Right forelimb (tissue), 1 donor: ENCODE measurements around the gene ATP11A.

ENCODE experiments used
- DNase-seq: peaks from one replicate; pipeline ENCODE4 v3.0.0-alpha.2; 2018

The ATP11A gene

GRCh38 chr13:112897956-112898620, 208.2 kb downstream of the ATP11A start:
- no peak for DNase-seq

- no peak for DNase-seq
These were observed 208.9 kb downstream of the ATP11A start for GRCh38 chr13:112898621-112899280.

GRCh38 chr13:112899281-112900225, 209.7 kb downstream of the ATP11A start:
- no peak for DNase-seq

- no peak for DNase-seq
These were observed 210.4 kb downstream of the ATP11A start for GRCh38 chr13:112900226-112900600.

DNA sequence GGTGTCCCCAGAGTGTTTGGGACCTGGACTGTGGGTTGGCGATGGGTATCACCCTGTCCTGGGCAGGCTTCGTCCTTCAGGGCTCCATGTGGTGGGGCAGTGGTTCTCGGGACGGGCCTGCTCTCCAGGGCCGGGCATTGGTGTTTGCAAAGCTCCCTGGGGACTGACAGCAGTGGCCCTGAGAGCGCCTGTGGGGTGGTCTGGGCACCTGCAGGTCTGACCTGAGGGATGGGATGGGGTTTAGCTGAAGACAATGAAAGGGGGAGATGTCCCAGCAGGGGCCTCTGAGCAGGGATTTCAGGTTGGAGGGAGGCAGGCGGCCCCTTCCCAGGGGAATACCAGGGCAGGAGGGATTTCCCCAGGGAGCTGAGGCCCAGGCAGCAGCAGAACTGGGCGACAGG, 210.9 kb downstream of the ATP11A start:
- no peak for DNase-seq

DNA sequence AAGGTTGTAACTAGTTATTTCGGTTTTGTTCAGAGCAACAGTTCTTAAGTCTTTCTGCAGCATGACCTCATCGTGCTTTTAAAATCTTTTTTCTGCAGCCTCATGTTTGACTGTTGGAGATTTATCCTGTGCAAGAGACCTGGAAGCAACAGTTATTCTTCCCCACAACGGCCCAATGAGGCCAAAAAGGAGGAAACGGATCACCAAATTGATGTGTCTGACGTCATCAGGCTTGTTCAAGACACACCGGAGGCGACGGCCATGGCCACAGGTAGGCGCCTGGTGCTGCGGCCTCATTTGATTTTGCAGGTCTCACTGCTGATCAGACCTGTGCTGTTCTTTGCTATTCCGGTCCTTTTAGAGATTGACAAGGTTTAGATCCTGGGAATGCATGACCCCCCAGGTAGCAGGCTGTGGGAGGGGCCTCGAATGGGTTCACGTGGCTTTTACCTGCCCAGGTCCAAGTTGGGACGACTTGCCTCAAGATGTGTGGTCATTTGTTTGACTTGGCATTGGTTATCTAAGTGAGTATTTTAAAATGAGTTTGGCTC, 212.3 kb downstream of the ATP11A start:
- no peak for DNase-seq

GRCh38 chr13:112902669-112903068, 212.8 kb downstream of the ATP11A start:
- DNase-seq: no peak

- DNase-seq: no peak
These were observed 213.3 kb downstream of the ATP11A start for GRCh38 chr13:112903071-112903577.

DNA sequence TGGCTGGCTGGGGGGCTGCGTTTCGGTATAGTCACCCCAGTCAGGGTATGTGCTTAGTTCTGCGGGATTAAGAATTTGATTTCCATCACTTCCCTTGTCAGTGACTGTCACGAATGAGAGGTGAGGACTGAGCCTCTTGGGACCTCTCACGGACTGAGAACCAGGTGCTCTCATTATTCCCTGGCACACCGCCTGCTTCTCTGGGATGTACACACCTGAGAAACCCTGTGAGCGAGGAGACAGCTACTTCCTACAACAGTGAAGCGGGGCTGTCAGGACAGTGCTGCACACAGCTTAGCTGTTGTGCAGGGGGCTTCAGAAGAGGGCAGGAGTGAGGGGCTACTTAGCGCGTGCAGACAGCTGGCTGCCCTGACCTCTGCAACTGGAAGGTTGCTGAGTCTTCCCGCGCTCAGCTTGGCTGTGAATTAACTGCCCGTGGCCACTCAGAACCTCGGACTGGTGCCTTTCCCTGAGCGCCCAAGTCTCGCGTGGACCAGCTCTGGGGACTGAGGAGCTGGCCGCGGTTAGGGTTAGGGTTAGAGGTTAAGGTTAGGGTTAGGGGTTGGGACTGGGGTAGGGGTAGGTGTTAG, 213.9 kb downstream of the ATP11A start:
- no peak for DNase-seq

GRCh38 chr13:112904436-112904960, 214.7 kb downstream of the ATP11A start:
- no peak for DNase-seq

- DNase-seq: no peak
These were observed 215.2 kb downstream of the ATP11A start for GRCh38 chr13:112905086-112905485.

- no peak for DNase-seq
These were observed 215.8 kb downstream of the ATP11A start for GRCh38 chr13:112905619-112905989.

DNA sequence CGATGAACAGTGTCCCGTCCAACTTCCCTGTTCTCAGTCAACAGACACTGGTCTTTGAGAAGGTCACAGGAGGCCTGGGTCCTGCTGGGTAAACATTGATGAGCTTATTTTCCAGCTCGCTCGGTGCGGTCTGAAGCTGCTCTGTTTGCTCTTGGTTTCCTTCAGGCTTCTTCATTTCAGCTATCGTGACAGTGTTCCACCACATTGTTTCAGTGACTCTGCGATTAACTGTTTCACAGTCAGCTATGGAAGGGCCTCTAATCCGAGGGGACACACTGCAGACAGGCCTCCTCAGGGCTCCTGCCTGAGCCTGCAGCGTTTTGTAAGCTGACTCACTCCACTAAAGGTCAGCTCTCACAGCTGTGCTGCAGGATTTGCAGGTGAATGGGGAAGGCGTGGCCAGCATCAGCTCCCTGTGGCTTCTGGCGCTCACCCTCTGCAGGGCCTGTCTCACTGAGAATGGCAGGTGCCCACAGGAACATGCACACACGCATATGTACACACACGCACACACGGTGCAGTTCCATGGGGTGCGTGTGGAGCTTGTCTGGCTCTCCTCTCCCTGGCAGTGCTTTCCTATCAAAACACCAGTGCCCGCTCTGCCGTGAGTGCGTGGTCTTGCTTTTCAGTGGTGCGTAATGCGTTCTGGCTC, 216.3 kb downstream of the ATP11A start:
- DNase-seq: no peak

GRCh38 chr13:112907286-112907685, 217.4 kb downstream of the ATP11A start:
- DNase-seq: peak; percentile 25

- no peak for DNase-seq
These were observed 218.1 kb downstream of the ATP11A start for GRCh38 chr13:112907871-112908331.

- DNase-seq: no peak
These were observed 218.5 kb downstream of the ATP11A start for GRCh38 chr13:112908342-112908741.

DNA sequence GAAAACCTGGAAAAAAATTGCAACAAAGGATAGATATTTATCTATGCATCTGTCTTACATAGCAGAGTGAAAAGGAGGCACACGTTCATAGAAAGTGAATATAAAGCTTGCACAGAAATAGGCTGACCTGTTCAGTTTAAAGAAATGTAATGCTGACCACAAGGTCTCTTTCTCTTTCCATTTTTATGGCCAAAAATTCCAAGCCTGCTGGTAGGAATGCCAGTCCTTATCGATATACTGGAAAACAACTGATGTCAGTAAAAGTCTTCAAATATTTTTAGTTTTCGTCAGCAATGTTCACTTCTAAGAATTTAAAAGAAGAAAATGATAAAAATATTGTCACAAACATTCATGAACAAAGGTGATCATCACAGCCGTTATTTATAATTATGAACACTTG, 220.2 kb downstream of the ATP11A start:
- no peak for DNase-seq

DNA sequence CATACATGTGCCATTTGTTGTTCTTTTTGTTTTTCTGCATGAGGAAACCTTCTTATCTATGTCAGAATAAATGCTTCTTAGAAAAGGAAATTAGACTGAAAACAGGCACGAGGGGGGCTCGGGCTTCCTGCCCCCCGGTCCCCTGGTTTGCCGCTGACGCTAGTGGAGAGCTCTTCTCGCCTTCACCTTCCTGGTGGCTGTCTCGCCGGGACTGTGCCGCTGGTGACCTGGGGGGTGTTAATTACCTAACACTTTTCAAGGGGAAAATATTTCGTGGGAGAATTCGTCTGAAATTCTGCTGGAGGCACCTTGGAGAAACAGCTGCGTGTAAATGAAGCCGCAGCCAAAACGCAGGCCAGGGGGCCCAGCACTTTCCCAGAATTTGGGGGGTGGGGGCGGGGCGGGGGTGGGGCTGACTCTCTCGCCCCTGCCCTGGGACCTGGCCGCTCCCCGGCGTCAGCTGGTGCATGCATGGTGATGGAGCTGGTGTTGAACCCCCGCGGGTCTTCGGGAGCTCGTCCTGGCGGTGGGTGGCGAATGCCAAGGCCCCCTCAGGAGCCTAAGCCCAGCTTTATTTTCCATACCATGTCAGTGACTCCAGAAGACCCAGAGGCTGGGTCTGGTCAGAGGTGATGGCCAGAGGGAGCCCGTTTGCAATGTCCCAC, 220.9 kb downstream of the ATP11A start:
- DNase-seq: peak; percentile 30

GRCh38 chr13:112911285-112911701, 221.5 kb downstream of the ATP11A start:
- no peak for DNase-seq

DNA sequence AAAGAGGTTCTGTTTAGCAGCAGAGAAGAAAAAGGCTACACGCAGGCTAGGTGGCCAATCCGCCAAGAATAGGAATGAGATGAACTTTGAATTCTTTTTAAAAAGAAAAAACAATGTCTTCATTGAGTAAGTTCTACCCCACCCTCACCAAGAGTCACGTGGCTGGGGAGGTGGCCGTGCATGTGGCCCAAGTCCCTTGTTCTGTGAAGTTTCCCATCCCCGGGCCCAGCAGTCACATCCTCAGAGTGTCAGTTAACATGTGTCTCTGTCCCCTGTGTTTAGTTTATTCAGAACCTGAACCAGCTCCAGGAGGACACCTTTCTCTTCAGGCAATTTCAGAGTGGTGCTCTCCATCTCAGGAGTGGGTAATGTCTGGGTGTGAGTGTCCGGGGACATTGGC, 222.0 kb downstream of the ATP11A start:
- no peak for DNase-seq
